Measurements from ENCODE around the gene GLIS2.
A peak's percentile ranks its signal among the peaks of the same experiment; 100 is the strongest.

DNA sequence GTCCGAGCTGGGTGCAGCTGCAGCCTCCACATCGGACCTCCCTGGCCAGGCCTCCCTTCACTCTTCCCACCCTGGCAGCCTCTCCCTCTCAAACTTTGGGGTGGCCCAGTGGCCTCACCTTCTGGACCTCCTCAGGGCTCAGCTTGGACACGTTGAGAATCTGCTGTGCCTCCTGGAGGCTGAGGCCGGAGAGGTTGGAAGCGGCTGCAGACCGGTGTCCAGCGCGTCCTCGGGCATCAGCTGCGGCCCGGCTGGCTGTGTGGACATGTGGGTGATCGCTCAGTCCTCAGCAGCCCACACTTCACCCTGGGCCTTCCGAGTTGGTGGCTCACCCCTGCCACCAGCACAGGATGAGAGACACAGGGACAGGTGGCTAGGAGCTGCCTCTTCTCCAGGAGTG lies 25.4 kb downstream of the GLIS2 start:
- peak in 1 of 3 donors; percentile 33 for TF ChIP-seq POLR2AphosphoS5 (IDR thresholded peaks at IDR 0.05)
- no peak for TF ChIP-seq POLR2A (IDR thresholded peaks at IDR 0.05)
- no peak for TF ChIP-seq CTCF (IDR thresholded peaks at IDR 0.05 in 8 of 11, conservative IDR thresholded peaks at IDR 0.05 in 3 of 11)
